COLO829 (cell line): Measurements from ENCODE around the gene CR1L.
A peak's percentile ranks its signal among the peaks of the same experiment; 100 is the strongest.
"Not testable (repeated sequence)": the region's sequence is repeated elsewhere in the genome, so short reads cannot be mapped to it uniquely, and the experiment has no call there.

Experiments used
- DNase-seq: peaks from one replicate; pipeline ENCODE4 v3.0.0; 2012; ENCODE audit warnings: low spot score

The CR1L gene

DNA sequence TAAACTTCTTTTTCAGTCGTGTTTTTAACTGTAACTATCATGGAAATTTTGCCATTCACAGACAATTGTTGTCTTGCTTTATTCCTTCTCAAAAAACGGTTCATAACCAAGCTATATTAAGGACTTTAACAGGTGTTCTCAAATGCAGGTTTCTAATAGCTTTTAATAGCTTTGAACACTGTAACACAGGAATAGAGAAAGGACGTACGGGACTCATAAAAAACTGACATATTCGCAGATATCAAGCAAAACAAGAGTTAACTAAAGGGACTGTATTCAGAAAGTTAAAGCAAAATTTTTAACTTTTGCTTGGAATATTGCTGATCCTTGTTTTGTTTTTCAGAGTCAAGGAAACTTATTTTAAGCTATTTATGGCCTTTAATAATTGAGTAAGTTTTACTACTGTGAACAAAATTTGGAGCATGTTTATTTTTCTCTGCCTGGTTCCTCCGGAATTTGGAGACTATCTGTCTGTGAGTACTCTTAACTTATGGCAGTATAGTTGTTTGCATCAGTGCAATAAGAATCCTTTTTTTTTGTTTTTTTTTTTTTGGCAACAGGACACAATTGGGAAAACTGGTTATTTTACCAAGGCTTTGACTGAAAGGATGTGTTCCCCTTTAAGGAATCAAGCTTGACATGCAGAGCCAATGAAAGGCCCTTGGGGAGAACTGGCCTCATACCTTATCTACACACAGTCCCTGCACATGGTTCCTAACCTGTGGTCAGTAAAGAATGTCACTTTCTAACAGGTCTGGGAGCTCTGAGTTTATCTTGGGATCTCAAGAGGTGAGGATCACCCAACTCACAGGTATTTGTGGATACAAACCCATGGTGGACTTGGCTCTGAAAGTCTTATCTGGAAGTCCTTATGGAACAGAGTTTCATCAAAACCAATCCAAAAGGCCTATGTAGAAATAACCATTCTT lies 101.2 kb downstream of the CR1L start:
- no peak for DNase-seq

DNA sequence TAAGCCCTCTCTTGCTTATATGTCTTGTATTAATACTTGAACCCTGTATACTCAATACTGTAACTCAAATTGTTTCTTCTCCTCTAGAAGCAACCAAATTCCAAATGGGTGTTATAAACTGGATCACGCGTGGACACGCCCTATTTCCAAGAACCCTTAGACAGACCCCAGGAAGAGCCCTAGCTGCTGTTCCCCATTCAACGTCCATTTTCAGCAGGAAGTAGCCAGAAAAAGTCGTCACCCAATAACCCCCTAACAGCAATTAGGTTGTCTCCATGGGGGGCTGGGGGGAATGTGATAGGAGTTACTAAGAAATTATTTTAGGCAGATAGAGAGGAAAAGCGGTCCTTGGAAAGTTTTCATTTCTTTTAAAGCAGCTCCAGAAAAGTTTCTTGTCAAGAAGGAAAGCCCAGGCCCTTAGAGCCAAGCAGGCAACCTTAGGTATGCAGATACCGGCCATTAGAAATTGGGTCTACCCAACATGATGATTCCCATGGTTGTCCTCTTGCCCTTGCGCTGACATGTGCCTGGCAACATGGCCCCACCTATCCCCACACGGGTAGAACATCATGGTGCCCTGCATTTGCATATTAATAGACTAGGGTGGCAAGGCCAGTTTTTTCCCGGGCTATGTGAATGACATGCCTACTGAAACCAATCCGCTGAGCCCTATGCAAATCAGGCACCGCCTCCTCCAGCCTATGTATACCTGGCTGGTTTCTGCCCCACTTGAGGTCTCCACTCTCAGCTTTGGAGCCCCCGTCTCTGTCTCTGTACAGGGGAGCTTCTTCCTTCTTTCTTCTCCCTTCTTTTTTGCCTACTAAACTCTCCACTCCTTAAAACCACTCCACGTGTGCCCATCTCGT lies 102.9 kb downstream of the CR1L start:
- no peak for DNase-seq

DNA sequence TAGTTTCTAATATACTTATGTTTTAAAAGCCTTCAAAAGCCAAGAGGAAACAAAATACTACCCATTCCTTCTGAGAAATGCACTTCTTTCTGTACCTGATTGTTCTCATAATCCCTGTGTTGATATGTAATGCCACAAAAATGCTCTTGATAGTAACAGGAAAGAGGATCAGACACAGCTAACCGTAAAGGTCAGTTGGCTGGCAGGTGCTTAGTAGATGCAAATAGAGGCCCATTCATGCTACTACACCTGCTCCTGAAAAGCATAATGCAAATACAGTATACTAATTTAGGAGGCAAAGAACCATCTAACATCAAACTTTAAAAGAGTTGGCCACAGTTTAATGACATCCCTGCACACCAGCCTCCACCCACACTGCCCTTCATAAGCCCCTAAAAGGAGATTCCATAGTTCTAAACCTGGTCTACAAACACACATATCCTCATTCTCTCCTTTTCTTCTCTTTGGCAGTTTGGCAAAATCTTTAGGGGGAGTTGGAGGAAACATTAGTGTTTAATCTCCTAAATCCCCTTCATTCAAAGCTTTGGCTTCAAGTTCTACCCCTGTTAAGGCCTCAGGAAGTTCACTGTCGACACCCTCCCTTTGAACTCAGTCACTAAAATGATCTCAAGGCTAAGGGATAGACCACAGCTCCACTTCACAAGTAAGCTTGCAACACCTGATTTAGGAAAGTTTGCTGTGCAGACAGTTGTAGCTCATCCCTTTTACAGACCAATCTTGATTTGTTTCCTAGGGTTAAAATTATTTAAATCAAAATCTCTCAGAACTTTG lies 104.0 kb downstream of the CR1L start:
- no peak for DNase-seq

DNA sequence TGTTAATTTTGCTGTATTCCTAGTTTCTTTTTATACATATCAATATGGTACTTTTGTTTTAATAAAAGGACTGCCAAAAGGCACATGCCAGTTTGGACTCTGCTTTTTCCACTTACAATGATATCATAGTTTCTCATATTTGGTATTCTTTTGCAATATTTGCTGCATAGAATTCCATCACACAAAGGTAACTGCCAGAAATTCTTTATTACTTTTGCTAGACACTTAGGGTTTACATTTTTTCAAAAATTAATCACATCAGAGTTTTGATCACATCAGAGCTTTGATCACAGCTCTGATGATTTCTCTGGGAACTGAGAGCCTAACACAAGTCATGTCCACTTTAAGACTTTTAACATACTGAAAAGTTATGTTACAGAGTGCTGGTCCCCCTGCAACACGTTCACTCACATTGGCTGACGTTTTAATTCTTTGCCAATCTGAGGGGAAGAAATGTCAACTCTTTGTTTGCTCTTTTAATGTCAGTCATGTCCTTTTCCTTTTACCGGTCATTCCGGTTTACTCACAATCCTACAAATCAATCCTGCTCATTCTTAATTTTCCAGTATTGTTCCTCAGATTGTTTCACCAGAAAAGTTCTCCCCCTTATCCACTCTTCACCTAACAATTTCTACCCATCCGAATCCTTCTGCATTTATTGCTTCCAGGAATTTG lies 105.8 kb downstream of the CR1L start:
- no peak for DNase-seq

DNA sequence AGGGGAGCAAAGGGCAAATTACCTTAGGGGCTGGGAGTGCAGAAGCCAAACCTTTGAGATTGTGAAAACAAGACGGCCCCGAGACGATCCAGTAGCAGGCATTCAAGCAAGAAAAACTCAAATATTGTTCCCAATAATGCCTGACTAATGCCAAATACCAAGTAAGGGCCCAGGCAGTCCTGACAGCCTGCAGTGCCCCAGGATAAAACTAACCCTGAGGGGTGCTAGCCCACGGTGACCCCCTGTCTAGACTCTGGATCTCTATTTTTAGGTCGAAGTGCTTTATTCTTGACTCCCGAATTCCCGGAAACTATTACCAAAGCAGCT lies 106.5 kb downstream of the CR1L start:
- DNase-seq = not testable (repeated sequence)

DNA sequence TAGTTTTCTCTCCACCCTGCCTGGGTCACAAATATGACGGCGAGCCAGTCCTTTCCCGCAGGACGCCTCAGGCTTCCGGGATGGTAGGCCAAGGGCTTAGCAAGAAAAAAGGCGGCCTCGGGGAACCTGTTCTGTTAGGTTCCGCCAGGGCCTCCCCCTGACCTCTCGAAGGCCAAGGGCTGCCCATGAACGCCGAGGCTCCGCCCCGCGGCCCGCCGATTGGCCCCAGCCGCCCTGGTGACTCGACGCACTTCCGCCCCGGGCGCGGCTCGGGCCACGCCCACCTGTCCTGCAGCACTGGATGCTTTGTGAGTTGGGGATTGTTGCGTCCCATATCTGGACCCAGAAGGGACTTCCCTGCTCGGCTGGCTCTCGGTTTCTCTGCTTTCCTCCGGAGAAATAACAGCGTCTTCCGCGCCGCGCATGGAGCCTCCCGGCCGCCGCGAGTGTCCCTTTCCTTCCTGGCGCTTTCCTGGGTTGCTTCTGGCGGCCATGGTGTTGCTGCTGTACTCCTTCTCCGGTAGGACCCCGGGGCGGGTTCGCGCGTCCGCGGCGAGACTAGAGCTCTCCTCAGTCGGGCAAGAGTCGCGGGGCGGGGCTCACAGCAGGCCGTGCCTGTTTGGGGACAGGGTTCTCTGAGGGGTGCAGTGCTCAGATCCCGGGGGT lies 107.0 kb downstream of the CR1L start, which contains the start of gene CD46:
CD46 (plus strand) TSS at position 265 of the 666 bp plus-strand sequence; CDS start at position 424, 159 bp downstream.
- peak; percentile 83 for DNase-seq

DNA sequence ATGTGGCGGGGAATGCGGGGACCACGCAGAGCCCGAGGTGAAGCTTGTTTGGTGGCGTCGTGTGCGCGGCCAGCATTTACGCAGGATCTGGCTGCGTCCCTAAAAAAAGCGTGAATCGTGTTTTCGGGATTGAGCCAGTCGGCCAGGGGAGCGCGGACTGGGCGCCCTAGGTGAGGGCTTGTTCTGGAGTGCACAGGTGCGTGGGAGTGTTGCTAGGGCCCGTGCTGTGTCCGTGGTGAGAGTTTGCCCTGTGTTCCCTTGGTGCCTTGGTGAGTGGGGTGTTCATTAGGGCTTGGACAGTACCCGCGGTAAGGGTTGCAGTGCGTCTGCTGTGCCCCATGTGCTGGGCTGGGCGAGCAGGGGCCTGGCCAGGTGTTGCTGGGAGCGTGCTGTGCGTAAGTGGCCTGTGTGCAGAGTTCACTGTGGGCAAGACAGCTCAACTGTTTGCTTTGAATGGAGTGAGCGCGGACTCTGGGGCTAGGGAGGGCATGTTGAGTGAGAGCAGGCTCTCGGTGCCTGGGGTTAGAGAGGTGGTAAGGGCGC lies 107.6 kb downstream of the CR1L start:
- DNase-seq = no peak

DNA sequence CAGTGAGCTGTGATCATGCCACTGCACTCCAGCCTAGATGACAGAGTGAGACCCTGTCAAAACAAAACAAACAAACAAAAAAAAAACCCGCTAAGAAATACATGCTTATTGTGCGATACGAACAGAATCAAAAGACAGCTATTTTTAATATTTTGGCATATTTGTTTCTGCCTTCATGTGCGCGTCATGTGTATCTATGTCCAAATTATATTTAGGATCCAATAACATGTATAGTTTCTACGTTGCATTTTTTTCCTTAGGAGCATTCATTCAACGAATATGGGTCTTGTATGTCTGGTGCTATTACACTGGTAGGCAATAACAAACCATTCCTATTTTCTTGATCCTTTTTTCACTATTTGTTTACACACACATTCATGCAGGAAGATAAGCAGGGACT lies 108.7 kb downstream of the CR1L start:
- DNase-seq = no peak

DNA sequence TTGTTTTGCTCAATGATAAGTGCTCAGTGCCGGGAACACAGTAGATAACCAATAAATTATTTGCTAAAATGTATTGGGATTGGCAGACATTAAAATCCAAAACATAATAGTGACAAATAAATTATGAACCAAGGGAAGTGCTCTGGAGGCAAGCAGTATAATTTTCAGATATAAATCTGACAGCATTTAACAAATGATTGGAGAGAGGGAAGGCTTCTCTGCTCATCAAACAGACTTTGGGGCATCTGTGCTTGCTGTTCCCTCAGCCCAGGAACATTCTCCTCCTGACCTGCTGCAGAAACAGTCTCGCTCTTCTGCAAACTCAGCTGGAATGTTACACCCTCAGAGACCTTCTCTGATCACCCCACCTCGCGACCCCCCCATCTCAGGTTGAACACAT lies 109.1 kb downstream of the CR1L start:
- DNase-seq = no peak

DNA sequence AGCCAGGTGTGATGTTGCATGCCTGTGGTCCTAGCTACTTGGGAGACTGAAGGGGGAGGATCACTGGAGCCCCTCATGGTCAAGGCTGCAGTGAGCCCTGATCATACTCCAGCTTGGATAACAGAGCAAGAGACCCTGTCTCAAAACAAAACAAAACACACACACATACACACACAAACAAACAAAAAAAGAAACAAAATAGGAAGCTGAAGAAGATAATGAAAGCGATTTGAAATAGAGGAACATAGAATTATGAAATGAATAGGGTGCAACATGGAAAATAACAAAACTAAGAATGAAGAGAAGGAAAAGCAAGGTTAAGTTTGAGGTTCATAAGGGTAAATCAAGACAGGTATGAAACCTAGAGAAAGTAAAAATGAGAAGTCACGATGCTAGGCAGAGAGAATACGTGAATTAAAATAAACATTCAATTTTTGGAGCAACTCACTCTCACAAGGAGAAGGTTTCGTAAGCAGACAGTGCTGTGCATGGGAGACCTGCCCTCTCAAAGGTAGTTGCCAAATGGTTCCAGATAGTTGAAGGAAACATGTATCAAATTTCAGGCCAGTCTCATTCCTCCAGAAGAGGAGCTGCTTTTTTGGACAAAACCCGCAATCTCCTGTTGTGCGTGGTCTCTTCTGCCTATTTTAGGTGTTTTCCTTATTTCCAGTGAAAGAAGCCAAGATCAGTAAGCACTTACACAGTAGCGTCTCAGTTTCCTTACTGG lies 110.2 kb downstream of the CR1L start:
- DNase-seq = no peak

DNA sequence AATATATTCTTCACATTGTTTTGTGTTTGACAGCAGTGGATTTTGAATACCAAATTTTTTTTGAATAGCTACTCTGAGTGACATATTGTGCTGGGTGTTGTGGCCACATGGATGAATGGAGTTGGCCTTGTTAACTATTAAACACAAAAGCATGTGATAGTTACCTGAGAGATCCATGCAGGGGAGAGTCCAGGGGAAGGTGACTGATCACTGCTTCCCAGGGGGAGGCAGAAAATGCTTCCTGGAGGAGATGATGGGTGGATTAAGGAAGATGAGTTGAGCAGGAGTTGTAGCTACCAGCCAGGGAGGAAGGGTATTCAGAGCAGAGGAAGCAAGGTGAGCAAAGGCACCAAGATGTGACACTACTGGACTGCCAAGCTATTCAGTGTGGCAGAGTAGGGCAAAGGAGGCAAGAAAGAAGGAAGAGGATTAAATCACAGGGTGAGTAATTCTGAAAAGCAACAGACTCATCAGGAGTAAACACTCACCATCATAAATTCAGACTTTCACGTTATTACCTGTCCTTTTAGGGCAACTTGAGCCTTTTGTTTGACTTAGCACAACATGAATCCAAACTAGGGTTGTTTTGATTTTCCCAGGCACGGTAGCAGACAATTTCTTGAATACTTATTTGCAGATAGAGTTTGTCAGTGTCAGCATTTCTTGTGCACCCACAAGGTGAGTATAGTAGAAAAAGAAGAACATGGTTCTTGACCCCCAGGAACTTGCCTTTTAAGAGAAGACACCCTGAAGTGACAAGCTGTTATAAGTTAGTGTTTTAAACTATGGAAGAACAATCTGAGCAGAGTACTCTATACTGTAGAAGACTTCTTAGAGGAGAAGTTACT lies 111.1 kb downstream of the CR1L start:
- no peak for DNase-seq

DNA sequence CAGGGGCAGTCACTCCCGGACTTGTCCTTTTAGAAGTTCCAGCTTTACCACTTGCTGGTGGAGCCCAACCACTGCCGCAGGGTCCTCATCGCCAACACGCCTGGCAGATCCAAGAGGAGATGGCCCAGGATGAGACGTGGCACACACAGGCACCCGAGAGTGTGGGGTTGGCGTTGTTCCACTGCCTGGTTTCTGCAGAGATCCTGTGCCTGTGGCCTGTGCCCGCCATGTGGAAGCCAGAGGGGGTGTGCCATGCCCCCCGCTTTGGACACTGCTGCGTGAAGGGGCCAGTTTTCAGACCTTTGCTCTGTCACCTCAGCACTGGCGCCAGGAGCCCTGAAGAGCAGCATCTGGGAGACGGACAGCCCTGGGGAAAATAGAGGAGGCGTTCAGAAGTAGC lies 117.7 kb downstream of the CR1L start:
- no peak for DNase-seq

DNA sequence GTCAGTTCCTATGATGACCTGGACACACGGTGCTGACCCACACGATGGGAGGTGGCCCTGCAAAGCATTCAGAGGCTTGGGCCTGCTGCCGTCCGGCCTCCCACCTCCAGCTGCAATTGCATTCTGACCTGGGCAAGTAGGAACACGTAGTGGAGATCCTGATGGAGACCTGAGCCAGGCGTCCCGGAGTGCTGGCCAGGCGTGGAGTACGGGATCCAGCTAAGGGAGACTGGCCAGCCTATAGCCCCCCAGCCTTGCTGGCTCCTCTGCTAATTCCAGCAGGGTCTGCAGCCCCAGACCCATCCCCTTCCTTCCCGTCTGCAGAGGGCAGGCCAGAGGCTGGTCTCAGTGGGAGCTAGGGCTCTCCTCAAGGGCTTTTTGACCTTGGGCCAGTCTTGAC lies 118.2 kb downstream of the CR1L start:
- no peak for DNase-seq

DNA sequence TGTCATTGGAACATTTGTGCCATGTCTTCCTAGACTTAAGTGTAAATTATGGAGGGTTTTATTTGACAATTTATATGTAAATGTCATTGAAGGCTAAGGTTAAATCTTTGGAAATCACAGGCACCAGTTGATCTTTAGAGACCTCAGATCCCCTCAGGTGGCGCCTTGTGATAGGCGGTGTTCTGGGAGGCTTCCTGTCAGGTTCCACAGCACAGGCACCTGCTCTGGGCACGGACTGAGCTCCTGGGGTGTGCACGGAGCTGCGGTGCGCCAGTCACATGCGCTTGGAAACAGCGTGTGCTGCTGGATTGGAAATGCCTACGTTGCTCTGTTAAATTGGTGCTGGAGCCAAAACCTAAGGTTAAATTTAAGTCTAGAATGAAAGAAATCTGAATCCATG lies 119.0 kb downstream of the CR1L start:
- DNase-seq = no peak

DNA sequence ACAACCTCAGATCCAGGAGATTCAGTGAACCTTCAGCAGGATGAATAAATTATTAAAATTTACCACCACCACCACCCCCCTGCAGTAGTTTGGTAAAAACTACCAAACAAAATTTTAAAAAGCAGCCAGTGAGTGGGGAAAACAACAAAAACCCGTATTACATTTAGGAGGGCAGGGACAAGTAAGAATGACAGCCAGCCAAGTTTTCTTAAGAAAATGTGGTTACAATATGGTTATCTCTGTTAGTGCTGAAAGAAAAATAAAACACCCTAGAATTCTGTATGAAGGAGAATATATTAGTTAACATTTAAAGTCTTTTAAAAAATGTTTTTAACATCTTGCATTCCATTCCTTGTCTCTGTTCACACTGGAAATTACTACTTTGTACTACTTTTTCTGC lies 121.6 kb downstream of the CR1L start:
- DNase-seq = no peak

DNA sequence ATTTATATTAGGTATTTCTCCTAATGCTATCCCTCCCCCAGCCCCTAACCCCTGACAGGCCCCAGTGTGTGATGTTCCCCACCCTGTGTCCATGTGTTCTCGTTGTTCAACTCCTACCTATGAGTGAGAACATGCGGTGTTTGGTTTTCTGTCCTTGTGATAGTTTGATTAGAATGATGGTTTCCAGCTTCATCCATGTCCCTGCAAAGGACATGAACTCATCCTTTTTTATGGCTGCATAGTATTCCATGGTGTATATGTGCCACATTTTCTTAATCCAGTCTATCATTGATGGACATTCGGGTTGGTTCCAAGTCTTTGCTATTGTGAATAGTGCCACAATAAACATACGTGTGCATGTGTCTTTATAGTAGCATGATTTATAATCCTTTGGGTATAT lies 125.6 kb downstream of the CR1L start:
- not testable (repeated sequence) for DNase-seq
